Measurements from ENCODE around the gene GSN.

The GSN gene

GRCh38 chr9:121261755-121262154 is 6.2 kb upstream of the GSN start:
- H3K36me3 ChIP-seq (ENCODE audit: control insufficient read depth, insufficient read depth, low read length) = no peaks in the 10 kb centered on the region
- 88 to 95% methylated on average over 1 of the region's 1 CpG for WGBS, 2 experiments
- peaks cover 39% of the 10 kb centered on the region for H3K4me1 ChIP-seq (ENCODE audit: control insufficient read depth, insufficient read depth, low read length)
- H3K27me3 ChIP-seq (ENCODE audit: control insufficient read depth, insufficient read depth, low read length, poor library complexity, severe bottlenecking) = peaks cover 9% of the 10 kb centered on the region
- no peak overlapping the region for H3K4me3 ChIP-seq (ENCODE audit: insufficient read depth, low read depth, low read length)
- no peaks in the 10 kb centered on the region for H3K9me3 ChIP-seq (ENCODE audit: control insufficient read depth, low read length)
- no peak overlapping the region for H3K27ac ChIP-seq (ENCODE audit: insufficient read depth, low read depth, low read length, poor library complexity, severe bottlenecking)

DNA sequence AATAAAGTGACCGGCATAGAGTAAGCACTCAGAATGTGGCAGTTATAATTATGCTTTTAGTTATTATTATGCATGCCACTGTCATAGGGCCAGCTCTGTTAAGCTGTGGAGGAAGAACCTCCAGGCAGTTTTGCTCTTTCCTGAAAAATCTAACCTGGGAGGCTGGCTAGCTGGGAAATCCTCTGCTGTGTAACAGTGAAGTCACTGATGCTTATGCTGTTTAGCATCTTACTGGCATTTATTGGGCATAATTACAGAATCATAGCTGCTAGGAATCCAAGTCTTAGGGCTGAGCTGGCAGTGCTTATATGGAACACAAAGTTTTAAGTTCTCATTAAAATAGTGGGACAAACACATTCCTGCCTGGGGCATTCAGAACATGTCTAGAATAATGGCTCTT is 5.5 kb upstream of the GSN start:
- Histone ChIP-seq H3K36me3 (ENCODE audit: control insufficient read depth, insufficient read depth, low read length) (no peaks in the 10 kb centered on the region), H3K27me3 (ENCODE audit: control insufficient read depth, insufficient read depth, low read length, poor library complexity, severe bottlenecking) (peaks cover 16% of the 10 kb centered on the region), H3K9me3 (ENCODE audit: control insufficient read depth, low read length) (no peaks in the 10 kb centered on the region), H3K4me3 (ENCODE audit: insufficient read depth, low read depth, low read length) (no peak overlapping the region), H3K4me1 (ENCODE audit: control insufficient read depth, insufficient read depth, low read length) (peaks cover 46% of the 10 kb centered on the region), H3K27ac (ENCODE audit: insufficient read depth, low read depth, low read length, poor library complexity, severe bottlenecking) (peak overlapping the region; percentile 6)
- 94 to 100% methylated on average over 1 of the region's 1 CpG for WGBS, 2 experiments

DNA sequence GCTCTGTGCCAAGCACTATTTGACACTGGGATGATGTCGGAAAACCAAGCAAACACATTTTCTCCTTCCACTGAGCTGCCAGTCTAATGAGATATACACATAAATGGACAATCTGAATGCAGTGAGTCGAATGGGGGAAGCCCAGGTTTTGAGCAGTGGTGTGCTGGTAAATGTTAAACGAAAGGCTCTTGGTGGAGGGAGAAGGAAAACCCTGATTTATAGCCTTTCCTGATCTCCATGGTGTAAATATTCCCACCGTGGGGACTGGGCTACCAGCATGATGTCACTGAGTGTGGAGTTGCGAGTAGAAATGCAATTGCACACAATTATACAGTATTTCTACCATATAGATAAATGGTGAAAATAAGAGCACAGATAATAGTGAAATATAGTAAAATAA is 5.0 kb upstream of the GSN start:
- Histone ChIP-seq H3K27me3 (ENCODE audit: control insufficient read depth, insufficient read depth, low read length, poor library complexity, severe bottlenecking) (peaks cover 16% of the 10 kb centered on the region), H3K4me1 (ENCODE audit: control insufficient read depth, insufficient read depth, low read length) (peaks cover 49% of the 10 kb centered on the region), H3K4me3 (ENCODE audit: insufficient read depth, low read depth, low read length) (no peak overlapping the region), H3K9me3 (ENCODE audit: control insufficient read depth, low read length) (no peaks in the 10 kb centered on the region), H3K36me3 (ENCODE audit: control insufficient read depth, insufficient read depth, low read length) (no peaks in the 10 kb centered on the region), H3K27ac (ENCODE audit: insufficient read depth, low read depth, low read length, poor library complexity, severe bottlenecking) (no peak overlapping the region)
- 91% methylated on average over 4 of the region's 5 CpGs for WGBS, 2 experiments

DNA sequence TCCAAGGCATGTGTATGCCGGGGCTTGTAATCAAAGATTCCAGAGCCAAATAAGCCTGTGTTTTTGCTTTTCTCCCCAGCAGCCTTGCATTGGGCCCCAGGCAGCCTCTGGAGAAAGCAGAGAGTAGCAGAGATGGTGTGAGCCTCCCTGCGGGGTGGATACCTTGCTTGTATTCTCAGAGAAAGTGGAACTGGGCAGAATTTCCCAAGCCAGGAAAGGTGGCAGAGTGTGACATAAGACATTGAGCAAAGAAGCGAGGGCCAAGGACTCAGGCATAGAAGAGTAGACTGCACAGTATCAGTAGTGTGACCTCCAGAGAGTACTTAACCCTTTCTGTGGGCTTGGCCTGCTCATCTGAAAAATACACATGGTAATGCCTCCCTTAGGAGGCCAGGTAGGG is 1.6 kb upstream of the GSN start:
- Histone ChIP-seq H3K36me3 (ENCODE audit: control insufficient read depth, insufficient read depth, low read length) (no peaks in the 10 kb centered on the region), H3K4me3 (ENCODE audit: insufficient read depth, low read depth, low read length) (no peak overlapping the region), H3K27me3 (ENCODE audit: control insufficient read depth, insufficient read depth, low read length, poor library complexity, severe bottlenecking) (peaks cover 22% of the 10 kb centered on the region), H3K9me3 (ENCODE audit: control insufficient read depth, low read length) (no peaks in the 10 kb centered on the region), H3K4me1 (ENCODE audit: control insufficient read depth, insufficient read depth, low read length) (peaks cover 49% of the 10 kb centered on the region), H3K27ac (ENCODE audit: insufficient read depth, low read depth, low read length, poor library complexity, severe bottlenecking) (no peak overlapping the region)
- WGBS, 2 experiments = 88 to 91% methylated on average over 3 of the region's 3 CpGs

DNA sequence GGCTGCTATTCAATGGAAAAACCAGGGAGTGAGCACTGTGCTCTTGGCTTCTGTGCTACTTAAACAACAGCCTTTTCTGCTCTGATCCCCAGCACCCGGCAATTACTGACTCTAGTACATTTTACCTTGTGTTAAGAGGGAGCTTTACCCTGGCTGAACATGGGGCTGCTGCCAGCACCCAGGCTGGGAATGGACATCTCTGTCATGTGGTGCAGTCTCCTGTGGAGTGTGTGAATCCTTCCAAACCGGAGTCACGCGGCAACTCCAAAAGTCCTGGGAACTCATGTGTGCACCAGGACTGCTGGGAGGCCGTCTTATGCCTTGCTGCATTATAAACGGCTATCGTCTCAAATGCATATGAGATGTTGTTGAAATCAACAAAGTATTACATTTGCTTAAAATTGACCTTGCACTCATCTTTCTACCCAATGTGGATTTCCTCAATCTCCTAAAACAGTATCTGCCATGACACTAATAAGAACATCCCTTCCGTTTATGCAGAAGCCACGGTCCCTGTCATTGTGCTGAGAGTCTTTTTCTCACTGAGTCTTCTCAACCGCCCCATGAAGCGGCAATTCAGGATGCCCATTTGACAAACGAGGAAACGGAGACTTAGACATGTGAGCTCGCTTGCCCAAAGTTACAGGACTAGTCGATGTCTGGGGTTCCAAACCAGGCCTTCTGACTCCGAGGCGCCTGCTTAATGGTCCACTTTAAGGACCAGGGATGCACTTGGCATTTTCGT is 884 bp upstream of the GSN start:
- Histone ChIP-seq H3K9me3 (ENCODE audit: control insufficient read depth, low read length) (no peaks in the 10 kb centered on the region), H3K4me1 (ENCODE audit: control insufficient read depth, insufficient read depth, low read length) (peaks cover 43% of the 10 kb centered on the region), H3K27me3 (ENCODE audit: control insufficient read depth, insufficient read depth, low read length, poor library complexity, severe bottlenecking) (peaks cover 22% of the 10 kb centered on the region), H3K4me3 (ENCODE audit: insufficient read depth, low read depth, low read length) (no peak overlapping the region), H3K36me3 (ENCODE audit: control insufficient read depth, insufficient read depth, low read length) (no peaks in the 10 kb centered on the region), H3K27ac (ENCODE audit: insufficient read depth, low read depth, low read length, poor library complexity, severe bottlenecking) (no peak overlapping the region)
- 80 to 82% methylated on average over 18 of the region's 18 CpGs for WGBS, 2 experiments

GRCh38 chr9:121268598-121268850 is 562 bp downstream of the GSN start:
- WGBS, 2 experiments = 8 to 11% methylated on average over 5 of the region's 5 CpGs
- H3K27me3 ChIP-seq (ENCODE audit: control insufficient read depth, insufficient read depth, low read length, poor library complexity, severe bottlenecking) = peaks cover 22% of the 10 kb centered on the region
- H3K9me3 ChIP-seq (ENCODE audit: control insufficient read depth, low read length) = no peaks in the 10 kb centered on the region
- H3K27ac ChIP-seq (ENCODE audit: insufficient read depth, low read depth, low read length, poor library complexity, severe bottlenecking) = peak overlapping the region; percentile 23
- peaks cover 35% of the 10 kb centered on the region for H3K4me1 ChIP-seq (ENCODE audit: control insufficient read depth, insufficient read depth, low read length)
- no peaks in the 10 kb centered on the region for H3K36me3 ChIP-seq (ENCODE audit: control insufficient read depth, insufficient read depth, low read length)
- peak overlapping the region; percentile 67 for H3K4me3 ChIP-seq (ENCODE audit: insufficient read depth, low read depth, low read length)

DNA sequence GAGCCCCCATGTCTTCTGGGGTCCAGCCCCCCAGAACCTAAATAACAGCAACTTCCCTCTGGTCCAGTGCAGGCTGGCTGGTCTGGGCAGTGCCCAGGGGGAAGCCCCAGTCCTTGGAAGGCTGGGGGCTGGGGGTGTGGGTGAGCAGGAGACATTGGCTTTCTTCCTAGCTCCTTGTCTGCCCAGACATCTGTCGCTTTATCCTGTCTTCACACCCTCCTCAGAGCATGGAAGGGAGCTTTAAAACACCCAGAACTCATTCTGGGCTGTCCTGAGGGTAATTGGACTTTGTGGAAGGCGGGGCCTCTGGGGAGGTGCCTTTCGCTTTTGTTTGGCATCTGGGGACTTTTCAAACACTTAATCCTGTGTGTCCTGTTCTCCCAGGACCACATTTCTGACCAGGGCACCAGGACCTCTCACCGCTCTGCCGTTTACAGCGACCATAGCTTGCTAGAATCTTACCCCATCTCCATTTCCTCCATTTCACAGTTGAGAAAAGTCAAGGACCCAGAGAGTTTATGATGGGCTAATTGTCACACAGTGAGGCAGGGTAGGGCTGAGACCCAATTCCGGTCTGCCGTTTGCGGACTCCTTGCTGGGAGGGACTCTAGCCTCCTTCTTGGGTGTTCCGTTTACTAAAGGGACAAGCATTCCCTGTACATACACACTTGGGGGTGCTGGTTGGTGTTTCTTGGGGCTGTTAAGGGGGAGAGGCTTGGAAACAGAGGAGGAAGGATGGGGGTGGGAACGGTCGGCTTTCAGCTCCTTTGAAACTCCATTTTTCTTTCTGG is 1.1 kb downstream of the GSN start:
- Histone ChIP-seq H3K4me1 (ENCODE audit: control insufficient read depth, insufficient read depth, low read length) (peaks cover 35% of the 10 kb centered on the region), H3K36me3 (ENCODE audit: control insufficient read depth, insufficient read depth, low read length) (no peaks in the 10 kb centered on the region), H3K4me3 (ENCODE audit: insufficient read depth, low read depth, low read length) (peak overlapping the region; percentile 67), H3K27ac (ENCODE audit: insufficient read depth, low read depth, low read length, poor library complexity, severe bottlenecking) (no peak overlapping the region), H3K27me3 (ENCODE audit: control insufficient read depth, insufficient read depth, low read length, poor library complexity, severe bottlenecking) (peaks cover 22% of the 10 kb centered on the region), H3K9me3 (ENCODE audit: control insufficient read depth, low read length) (no peaks in the 10 kb centered on the region)
- 16% methylated on average over 12 of the region's 12 CpGs for WGBS, 2 experiments

- Histone ChIP-seq H3K36me3 (ENCODE audit: control insufficient read depth, insufficient read depth, low read length) (no peaks in the 10 kb centered on the region), H3K4me1 (ENCODE audit: control insufficient read depth, insufficient read depth, low read length) (peaks cover 35% of the 10 kb centered on the region), H3K9me3 (ENCODE audit: control insufficient read depth, low read length) (no peaks in the 10 kb centered on the region), H3K27ac (ENCODE audit: insufficient read depth, low read depth, low read length, poor library complexity, severe bottlenecking) (no peak overlapping the region), H3K4me3 (ENCODE audit: insufficient read depth, low read depth, low read length) (peak overlapping the region; percentile 67), H3K27me3 (ENCODE audit: control insufficient read depth, insufficient read depth, low read length, poor library complexity, severe bottlenecking) (peaks cover 15% of the 10 kb centered on the region)
- WGBS, 2 experiments = 47 to 52% methylated on average over 5 of the region's 5 CpGs
Observed at GRCh38 chr9:121269642-121270254, 1.8 kb downstream of the GSN start.

GRCh38 chr9:121271368-121272341 is 3.7 kb downstream of the GSN start:
- no peak overlapping the region for H3K27ac ChIP-seq (ENCODE audit: insufficient read depth, low read depth, low read length, poor library complexity, severe bottlenecking)
- peaks cover 14% of the 10 kb centered on the region for H3K27me3 ChIP-seq (ENCODE audit: control insufficient read depth, insufficient read depth, low read length, poor library complexity, severe bottlenecking)
- 86 to 88% methylated on average over 13 of the region's 13 CpGs for WGBS, 2 experiments
- no peaks in the 10 kb centered on the region for H3K36me3 ChIP-seq (ENCODE audit: control insufficient read depth, insufficient read depth, low read length)
- no peaks in the 10 kb centered on the region for H3K9me3 ChIP-seq (ENCODE audit: control insufficient read depth, low read length)
- peaks cover 32% of the 10 kb centered on the region for H3K4me1 ChIP-seq (ENCODE audit: control insufficient read depth, insufficient read depth, low read length)
- no peak overlapping the region for H3K4me3 ChIP-seq (ENCODE audit: insufficient read depth, low read depth, low read length)
